Measurements from ENCODE around the gene C14orf93.

The C14orf93 gene

DNA sequence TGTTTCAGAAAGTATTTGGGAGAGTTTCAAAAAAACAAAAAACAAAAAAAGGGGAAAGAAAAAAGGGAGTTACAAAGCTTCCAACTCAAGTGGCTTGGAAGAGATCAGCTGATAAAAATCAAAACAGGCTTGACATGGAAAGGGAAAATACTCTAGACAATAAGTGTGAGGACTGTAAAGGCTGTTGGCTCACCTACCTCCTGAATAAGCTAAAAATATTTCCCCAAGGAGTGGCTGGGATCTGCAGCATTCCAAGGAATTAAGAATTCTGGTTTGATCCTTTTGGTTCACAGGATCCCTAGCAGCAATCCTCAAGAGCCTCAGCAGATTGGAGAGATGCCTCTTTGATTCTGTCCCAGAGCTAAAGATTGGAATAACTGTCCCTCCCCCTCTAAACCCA lies 16.4 kb downstream of the C14orf93 start:
- no peak for DNase-seq

DNA sequence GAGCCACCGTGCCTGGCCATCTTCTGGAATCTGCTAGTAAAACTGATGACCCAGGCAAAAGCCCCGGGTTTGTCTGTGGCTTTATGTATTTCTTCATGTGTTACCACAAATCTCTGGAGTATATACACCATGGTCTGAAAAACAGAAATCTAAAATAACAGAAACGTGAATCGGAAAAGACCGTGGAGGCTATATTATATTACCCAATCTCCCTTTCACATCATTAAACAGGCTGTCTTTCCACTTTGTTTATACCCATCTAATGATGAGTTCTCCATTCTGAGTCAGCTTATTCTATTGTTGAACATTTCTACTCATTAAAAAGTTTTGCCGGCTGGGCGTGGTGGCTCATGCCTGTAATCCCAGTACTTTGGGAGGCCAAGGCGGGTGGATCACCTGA lies 18.1 kb downstream of the C14orf93 start:
- no peak for DNase-seq

GRCh38 chr14:22987291-22987690 lies 22.7 kb downstream of the C14orf93 start:
- DNase-seq = no peak

DNA sequence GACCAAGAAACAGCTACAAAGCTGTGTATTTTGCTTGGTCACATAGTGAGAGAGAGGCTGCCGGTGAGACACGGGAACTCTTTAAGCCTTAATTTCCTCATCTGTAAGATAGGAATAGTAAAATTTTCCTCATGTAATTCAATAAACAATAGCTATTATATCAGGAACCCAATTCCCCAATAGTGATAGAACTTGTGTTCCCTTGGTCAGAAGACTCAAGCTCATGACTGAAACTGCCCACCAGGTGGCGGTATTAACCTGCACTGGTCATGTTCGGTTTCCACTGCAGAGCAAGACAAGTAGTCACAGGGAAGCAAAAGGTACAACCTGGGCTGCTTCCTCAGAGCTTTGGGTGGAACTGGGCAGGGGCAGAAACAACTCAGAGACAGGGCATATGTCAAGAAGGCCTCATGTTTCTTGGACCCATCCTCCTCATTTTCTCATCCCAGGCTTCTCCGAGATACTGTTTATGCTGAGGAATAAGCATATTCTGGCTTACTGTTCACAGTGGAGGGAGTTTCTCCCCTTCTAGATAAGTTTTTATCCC lies 23.4 kb downstream of the C14orf93 start:
- DNase-seq = peak; percentile 78

DNA sequence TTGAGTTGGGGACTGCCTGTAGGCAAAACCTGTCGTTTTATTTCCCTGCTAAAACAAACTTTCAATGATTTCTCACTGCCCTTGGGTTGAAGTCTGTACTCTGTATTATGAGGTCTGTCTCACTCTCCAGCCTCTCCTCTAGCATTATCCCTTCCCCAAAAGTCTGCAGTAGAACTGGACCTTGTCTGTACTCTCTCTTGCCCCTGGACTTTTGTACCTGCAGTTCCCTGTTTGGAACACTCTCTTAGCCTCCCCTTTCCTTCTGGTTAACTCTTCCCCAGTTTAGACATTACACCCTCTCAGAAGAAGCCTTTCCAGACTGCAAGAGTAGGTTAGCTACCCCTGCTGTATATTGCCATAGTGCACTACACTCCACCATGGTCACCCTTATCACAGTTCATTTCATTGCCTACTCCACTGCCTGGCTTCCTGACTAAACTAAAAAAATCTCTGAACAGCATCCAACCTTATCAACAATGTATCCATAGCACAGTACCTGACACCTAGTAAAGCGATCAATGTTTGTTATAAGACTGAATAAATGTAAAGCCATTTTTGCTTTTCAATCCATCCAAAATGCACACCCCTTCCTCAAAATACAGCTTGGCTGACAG lies 23.9 kb downstream of the C14orf93 start:
- no peak for DNase-seq

- no peak for DNase-seq
Observed at GRCh38 chr14:22984959-22985658, 24.8 kb downstream of the C14orf93 start.

GRCh38 chr14:22982477-22983245 lies 27.3 kb downstream of the C14orf93 start, which contains the start of gene AJUBA:
TSS of gene AJUBA (minus strand) at chr14:22982551. CDS start at chr14:22982266, 285 bp downstream.
- peak; percentile 98 for DNase-seq

DNA sequence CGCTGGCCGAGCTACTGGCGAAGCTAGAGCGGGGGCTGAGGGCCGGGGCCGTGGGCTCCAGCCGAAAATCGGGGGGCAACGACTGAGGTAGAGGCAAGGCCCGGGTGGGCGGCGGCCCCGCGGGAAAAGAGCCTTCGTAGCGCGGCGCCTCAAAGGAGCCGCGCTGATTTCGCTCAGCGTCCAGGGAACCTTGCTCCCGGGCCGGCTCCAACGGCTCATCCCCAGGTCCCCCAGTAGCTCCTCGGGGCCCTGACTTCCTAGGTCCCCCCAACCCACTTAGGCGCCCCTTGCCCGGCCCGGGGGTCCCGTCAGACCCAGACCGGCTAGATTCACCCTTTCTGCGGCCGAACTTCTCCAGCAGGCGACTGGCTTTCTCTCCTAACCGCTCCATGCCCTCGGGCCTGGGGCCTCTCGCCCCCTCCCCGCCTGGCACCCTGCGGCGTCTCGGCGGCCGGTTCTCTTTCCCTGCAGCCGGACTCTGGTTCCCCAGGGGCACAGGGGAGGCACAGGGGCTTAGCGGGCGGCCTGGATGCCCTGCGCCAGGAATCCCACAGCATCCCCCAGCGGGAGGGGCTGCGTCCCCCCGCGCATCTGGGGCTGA lies 28.0 kb downstream of the C14orf93 start:
- no peak for DNase-seq

DNA sequence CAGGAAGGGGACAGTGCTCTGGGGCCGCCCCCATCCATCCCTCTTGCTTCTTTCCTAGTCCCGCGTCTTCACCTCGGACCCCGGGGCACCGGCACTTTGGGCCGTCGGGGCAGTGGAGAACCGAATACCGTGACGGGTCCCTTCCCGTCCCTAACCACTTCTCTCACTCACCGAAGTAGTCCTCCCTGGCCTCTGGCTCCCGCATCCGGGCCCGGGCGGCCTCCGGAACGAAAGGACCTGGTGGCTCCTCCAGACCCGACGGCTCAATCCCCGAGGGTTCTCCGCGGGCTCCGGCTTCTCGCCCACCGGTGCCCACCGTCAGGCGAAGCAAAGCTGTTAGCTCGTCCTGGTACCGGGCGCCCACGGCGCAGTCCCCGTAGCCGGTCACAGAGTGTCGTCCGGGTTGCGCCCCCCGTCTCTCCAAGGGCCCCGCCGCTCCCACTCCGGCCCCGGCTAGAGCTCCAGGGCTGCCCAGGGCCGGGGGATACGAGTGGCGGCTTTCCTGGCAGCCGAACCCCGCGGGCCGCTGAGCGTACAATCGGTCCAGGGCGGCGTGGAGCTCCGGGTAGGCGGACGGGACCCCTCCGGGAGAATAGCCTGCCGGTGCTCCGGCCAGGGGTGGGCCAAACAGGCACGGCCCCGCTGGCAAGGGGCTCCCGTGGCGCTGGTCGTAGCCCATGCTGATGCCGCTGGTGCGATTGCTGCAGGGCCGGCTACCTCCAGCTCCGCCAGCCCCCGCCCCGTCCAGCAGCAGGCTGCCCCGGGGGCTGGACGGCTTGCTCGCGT lies 28.7 kb downstream of the C14orf93 start:
- no peak for DNase-seq

DNA sequence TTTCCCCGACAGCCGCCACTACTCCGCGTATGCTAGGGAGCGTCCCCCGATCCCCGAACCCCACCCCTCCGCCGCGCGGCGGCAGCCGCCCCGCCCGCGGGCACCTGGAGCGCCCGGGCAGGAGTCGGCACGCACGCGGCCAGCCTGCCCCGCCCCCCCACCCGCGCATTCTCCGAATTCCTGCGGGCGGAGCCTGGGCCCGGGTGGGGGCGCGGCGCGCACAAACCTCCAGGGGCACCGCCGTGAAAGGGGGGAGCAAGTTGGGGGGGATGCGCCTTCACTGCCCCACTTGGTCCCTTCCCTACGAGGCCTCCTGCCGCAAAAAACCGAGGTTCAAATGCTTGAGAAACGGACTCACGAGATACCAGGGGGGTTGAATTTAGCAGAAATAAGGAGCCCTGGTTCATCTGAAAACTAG lies 29.3 kb downstream of the C14orf93 start:
- peak; percentile 79 for DNase-seq

DNA sequence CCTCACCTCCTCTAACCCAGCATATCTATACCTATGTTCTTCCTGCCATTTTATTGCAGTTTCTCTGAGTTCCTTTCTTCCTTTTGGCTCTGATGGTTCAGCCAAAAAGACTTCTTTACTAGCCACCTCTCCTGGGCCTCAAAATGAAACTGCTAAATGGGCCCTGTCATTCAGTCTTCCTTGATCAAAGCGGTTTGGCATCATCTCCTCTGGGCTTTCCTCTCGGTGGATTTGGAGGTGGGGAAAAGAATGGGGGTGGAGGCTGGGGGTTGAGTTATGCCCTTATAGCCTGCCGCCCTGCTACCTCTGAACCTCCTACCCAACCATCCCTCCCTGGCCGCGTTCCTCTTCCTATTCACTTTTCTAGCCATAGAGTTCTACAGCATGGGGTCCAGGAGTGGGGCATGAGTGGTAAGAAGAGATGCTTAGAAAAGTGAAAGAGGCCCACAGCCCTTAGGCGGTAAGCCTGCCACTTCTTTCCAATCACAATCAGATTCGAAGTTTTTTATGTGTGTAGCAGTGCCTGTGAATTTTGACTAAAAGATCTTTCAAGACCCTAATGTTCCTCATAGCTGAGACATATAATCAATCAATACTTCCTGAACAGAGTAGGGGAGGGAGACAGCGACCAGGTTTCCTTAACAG lies 30.1 kb downstream of the C14orf93 start:
- peak; percentile 37 for DNase-seq

GRCh38 chr14:22978981-22979671 lies 30.8 kb downstream of the C14orf93 start:
- DNase-seq = no peak

GRCh38 chr14:22978487-22978837 lies 31.5 kb downstream of the C14orf93 start:
- DNase-seq = no peak

GRCh38 chr14:22977684-22978486 lies 32.1 kb downstream of the C14orf93 start:
- peak; percentile 90 for DNase-seq

DNA sequence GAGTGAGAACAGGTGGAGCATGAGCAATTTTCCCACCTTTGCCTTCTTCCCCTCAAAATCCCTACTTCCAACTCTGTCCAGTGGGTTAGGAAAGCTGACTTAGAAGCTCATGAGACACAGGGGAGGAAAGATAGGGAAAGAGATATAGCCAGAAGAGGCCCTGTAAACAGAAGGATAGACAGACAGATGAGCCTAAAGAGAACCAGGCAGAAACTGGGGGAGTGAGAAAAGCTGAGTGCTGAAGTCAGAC lies 32.6 kb downstream of the C14orf93 start:
- no peak for DNase-seq

DNA sequence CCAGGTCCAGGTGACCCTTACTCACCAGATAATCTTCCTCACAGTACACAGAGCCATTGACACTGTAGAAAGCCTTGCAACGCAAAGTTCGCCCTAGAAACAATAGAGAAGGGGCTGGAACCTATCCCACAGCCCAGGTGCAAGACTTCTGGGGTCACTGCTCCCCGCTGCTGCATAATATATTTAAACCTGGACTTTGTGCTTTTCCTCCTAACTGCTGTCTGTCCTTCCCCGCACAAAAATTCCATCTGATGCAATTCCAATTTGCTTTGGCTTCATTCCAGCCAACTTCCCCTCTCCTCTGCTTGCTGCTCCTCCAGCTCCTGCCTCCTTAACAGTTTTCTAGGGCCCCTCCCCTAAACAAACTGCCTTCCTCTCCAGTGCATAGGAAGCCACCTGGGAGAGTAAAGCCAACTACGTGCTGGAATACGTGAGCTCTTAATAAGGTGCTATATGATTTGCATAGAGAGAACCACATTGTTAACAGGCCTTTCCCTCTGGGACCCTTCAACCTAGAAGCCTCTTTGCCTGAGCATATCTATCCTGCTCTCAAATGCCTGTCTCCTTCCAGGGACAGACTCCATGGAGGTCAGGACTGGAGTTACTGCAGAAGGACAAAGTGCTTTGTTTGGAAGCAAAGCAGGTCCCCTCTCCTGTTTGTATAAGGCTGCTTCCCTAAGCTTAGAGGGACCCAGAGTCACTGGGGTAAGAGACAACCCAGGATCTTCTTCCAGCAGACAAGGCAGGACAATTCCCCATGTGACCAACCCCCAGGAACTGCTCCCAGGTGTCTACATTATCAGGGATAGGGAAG lies 33.1 kb downstream of the C14orf93 start:
- DNase-seq = peak; percentile 81

DNA sequence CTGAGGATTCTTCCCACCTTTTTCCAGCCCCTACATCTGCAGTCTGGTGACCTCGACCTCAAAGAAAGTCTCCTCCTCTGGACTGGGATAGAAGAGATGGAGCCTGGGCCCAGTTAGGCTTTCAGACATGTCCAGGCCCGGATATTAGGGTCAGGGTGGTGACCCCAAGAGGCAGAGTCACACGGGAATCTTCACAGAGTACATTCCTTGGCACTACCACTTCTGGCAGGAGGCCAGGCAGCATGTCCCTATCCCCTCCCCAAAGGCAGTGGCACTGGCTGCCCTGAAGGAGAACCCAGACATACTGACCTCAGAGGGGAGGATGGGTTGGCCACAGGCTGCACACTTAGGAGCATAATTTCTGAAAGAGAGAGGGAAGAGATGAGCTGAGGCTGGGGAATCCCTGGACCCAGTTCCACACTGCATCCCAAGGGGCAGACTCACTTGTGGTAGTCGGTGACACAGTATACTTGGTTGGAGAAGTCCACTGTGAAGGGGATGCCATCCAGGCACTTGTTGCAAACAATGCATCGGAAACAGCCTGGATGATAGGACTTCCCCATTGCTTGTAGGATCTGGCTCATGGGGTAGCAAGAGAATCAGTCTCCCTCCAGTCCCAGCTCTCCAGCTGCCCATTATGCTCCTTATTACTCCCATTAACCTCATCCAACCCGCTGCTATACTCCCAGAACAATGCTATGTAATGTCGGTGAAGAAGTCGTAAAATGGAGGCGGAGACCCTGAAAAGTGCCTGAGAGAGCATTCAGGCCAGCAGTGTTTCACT lies 35.2 kb downstream of the C14orf93 start:
- DNase-seq = no peak

- peak; percentile 68 for DNase-seq
Observed at GRCh38 chr14:22973217-22974032, 36.5 kb downstream of the C14orf93 start.
